NCI-H226 (cell line): Measurements from ENCODE around the gene PBX2.
"Not testable (repeated sequence)": the region's sequence is repeated elsewhere in the genome, so short reads cannot be mapped to it uniquely, and the experiment has no call there.

Experiments used
- DNase-seq: peaks from one replicate; pipeline ENCODE4 v3.0.0-alpha.2; 2015

Gene PBX2

DNA sequence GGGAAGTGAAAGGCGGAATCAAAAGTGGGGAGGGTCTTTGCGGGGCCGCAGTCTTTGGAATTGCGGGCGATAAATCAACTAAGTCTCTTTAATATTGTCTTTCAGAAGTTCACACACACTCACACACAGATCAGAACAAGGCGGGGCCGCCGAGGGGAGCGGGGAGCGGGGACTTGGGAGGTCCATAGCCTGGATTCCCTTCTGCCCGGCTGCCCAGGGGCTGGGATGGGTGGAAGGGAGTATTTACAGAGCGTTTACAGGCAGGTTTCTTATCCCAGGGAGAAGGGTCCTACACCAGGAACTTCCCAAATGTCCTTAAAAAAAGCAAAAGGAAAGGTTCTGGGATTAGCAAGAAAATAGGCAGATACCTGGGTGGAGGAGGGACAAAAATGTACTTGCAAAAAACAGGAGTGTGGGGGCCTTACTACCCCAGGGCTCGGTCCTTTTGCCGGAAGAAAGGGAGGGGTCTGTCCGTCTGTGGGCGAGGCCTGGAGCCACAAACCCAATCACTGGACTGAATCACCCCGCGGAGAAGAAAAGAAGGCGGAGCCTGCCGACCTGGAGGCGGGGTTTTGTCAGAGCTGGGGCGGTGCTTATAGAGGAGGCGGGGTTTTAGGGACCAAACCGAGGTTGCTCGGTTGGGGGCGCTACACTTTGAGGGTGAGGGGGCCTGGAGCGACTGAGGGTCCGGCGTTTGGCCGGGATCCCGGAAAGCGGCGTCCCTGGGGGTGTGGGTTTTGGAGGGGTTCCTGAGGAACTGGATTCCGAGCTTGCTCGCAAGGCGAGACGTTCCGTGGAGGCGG is 41.5 kb downstream of the PBX2 start:
- DNase-seq, result no peak

DNA sequence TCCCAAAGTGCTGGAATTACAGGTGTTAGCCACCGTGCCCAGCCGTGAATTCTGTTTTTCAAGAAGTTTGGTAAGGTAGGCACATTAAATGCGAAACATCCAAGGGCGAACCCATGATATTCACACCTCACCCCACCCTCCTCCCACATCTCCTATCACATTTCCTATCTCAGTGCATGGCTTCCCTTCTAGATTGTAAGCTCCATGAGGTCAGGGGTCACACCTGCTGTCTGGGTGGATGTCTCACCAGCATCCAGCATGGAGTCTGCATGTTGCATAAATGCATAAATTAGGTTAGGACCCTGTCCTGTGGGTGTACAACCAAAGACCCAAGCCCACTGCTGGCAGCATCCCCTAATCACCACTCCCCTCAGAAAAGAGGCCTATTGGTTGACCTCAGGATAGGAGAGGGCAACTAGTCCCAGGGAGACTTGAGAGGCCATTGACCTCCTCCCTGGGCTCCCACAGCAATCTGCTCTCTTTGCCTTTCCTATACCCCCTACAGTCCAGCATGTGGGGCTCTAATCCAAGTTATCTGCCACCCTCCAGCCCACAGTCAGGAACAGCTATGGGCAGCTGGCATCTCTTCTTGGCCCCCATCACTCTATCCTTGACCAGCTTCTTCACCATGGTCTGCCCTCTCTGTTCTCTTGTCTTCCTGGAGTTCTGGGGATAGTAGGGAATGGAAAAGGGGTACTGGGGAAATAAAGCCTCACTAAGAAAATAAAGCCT is 42.4 kb downstream of the PBX2 start:
- no peak for DNase-seq

DNA sequence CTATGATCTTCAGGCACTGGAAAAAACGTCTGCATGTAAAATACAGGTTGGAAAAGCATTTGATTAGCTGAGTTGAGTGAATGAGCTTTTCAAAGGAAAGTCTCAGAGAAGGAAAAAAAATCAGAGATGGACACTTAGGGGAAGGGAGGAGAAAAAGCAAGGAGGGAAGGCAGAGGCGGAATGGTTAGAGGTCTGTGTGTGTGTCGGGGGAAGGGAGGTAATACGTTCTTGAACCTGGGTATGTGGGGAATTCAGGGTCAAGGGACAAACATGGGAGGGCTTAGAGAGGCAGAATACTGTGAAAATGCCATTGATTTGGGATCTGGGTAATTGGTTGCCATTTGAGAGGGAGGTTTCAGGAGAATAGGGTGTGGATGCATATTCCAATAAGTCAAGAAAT is 43.3 kb downstream of the PBX2 start:
- no peak for DNase-seq

DNA sequence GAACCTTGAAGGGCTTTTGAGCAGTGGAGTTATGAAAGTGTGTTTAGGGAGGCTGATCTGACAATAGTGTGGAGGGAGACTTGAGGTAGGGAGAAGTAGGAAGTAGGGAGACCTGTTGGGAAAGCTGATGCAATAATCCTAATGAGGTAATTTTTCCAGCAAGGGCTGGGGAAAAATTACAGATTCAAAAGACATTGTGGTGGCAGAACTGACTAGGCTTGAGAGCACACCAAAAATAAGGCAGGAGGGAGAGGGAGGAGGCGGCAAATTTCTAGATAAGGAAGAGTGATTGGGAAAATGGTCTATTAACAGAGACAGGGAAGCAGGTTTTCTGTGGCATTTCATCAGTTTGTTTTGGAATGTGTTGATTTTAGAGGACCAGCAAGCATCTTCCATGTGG is 43.7 kb downstream of the PBX2 start:
- DNase-seq, result peak; percentile 22

DNA sequence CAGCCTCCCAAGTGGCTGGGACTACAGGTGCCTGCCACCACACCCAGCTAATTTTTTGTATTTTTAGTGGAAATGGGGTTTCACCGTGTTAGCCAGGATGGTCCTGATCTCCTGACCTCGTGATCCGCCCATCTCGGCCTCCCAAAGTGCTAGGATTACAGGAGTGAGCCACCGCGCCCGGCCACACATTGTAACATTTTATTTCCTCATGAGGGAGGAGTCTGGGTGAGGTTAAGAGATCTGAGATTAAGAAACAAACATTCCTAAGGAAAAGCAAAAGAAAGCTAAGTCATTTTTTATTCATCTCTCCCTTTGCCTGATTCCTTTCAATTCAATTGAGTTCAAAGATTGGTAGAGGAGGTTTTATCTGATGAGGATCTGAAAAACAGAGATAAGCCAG is 45.8 kb downstream of the PBX2 start:
- not testable (repeated sequence) for DNase-seq

DNA sequence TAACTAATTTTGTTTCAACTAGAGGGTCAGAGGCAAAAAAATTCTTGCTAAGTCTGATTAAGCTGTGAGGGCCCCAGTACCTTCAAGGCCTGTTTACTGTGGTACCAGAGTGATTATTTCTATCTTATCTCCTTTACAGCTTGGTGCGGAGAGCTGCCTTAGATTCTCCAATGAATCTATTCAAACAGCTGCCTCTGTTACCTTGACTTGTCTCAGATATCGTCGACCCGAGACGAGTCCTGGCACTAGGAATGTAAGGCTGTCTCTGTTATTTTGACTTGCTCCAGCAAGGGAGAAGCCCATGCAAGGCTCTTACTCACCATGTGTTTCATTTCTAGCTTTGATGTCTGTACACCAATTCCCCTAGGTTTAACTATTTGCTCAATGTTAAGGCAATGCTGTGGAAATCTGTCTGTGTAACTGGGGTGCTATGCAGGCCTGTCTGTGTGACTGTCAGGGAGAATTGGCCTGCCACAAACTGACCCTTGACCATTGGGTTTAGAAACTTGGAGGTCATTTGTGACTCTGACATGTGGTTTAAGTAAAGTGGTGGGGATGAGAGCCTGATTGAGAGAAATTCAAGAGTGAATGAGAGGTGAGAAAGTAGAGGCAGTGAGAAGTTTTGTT is 49.5 kb downstream of the PBX2 start:
- no peak for DNase-seq

DNA sequence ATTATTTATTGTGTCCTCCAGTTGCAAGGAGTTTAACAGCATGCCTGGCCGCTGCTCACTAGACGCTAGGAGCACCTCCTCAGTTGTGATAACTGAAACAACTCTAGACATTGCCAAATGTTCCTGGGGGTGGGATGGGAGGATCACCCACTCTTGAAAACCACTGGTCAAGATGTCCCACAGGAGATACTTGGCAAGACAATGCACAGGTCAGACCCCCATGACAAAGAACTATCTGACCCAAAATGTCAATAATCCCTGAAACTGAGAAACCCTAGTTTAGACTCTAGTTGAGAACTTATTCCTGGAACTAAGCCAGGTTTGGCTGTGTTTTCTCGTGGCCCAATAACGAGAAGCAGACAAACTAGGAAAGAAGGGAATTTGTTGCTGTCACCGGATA is 50.4 kb downstream of the PBX2 start:
- DNase-seq, result no peak

DNA sequence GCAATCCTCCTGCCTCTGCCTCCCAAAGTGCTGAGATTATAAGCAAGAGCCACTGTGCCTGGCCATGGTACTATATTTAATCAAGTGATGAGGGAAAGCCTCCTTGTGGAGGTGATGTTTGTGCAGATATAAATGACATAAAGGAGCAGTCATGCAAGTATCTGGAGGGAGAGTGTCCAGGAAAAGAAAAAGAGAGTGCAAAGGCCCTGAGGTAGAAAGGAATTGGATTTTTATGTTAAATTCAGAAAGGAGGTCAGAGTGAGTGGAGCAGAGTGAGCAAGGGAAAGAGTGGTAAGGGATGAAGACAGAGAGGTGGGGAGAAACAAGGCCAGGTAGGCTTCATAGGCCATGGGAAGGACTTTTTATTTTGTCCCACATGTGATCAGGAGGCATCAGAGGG is 52.5 kb downstream of the PBX2 start:
- DNase-seq, result no peak
